GM19455 (cell line): ENCODE results near the gene PTH2R.
"Not testable (repeated sequence)": the region's sequence is repeated elsewhere in the genome, so short reads cannot be mapped to it uniquely, and the experiment has no call there.

Experiments
- ATAC-seq: cut with Tn5 transposase; IDR thresholded peaks from one replicate; pipeline ENCODE4 v1.9.1; 2021; ENCODE audit not compliant: unreplicated experiment

Gene PTH2R, protein sequence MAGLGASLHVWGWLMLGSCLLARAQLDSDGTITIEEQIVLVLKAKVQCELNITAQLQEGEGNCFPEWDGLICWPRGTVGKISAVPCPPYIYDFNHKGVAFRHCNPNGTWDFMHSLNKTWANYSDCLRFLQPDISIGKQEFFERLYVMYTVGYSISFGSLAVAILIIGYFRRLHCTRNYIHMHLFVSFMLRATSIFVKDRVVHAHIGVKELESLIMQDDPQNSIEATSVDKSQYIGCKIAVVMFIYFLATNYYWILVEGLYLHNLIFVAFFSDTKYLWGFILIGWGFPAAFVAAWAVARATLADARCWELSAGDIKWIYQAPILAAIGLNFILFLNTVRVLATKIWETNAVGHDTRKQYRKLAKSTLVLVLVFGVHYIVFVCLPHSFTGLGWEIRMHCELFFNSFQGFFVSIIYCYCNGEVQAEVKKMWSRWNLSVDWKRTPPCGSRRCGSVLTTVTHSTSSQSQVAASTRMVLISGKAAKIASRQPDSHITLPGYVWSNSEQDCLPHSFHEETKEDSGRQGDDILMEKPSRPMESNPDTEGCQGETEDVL

DNA sequence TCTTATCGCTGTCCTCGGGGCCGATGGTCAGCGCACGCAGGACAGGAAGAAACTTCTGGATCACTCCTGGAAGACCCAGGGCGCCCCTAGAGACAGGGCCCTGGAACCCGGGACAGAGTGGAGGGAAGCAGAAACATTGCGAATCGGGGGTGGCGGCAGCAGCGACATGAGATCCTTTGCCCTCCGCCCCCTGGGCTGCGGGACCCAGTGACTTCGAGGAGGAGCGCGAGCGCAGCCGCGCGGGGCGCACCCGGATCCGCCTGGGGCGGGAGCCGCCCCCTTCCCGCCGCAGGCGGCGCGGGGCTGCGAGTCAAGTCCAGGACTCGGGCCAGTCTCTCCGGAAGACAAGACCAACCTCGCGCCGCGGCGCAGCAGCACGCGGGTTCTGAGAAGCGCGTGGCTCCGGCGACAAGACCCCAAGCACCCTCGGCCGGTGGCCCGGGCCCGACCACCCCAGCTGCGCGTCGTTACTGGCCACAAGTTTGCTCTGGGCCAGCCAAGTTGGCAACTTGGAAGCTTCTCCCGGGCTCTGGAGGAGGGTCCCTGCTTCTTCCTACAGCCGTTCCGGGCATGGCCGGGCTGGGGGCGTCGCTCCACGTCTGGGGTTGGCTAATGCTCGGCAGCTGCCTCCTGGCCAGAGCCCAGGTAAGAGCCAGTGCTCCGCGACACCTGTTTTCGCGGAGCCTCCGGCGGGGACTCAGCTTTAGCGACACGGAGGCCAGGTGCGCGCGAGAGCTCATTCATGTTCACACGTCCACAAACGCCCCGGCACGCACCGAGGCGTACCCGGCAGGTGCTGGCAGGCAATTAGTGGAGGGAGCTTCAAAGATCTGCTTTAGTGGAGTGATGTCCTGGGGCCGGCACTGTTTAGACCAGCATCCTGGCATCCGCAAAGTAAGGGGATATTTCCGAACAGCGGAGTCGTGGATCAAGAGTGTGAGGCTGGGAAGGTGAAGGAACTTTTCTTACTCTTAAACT lies at the start of gene PTH2R:
TSS of gene PTH2R (plus strand) at position 319 of the 978 bp plus-strand sequence. CDS start at position 571, 252 bp downstream.
- no peak for ATAC-seq

DNA sequence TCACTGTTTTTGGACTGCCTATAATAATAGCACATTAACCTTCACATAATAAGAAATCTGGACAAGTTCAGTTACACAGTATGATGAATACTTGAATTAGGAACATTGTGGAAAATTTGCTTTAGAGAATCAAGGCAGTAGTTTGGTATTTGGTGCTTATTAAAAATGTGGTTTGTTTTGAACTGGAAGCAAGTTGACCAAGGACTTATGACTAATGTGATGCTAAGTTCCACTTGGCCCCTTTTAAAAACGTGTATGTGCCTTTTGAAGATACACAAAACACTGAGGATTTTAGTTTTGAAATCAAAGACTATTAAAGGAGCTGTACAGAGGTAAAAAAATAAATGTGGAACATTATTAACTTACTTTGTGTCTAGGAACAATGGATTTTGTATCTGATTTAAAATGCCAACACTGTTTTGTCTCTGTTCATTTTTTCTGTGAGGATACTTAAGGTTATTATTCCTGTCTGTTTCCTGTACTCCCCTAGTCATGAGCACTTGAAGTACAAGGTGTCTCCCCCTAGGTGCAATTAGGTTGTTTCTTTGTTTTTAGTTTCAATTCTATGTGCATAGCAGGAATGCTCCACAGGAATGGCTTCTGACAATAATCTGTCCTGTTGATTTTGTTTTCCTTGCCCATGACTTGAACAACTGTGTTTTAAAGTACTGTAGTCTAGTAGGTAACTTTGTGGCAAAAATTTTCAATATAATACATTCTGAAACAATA lies 49.6 kb upstream of the PTH2R start:
- ATAC-seq: no peak

DNA sequence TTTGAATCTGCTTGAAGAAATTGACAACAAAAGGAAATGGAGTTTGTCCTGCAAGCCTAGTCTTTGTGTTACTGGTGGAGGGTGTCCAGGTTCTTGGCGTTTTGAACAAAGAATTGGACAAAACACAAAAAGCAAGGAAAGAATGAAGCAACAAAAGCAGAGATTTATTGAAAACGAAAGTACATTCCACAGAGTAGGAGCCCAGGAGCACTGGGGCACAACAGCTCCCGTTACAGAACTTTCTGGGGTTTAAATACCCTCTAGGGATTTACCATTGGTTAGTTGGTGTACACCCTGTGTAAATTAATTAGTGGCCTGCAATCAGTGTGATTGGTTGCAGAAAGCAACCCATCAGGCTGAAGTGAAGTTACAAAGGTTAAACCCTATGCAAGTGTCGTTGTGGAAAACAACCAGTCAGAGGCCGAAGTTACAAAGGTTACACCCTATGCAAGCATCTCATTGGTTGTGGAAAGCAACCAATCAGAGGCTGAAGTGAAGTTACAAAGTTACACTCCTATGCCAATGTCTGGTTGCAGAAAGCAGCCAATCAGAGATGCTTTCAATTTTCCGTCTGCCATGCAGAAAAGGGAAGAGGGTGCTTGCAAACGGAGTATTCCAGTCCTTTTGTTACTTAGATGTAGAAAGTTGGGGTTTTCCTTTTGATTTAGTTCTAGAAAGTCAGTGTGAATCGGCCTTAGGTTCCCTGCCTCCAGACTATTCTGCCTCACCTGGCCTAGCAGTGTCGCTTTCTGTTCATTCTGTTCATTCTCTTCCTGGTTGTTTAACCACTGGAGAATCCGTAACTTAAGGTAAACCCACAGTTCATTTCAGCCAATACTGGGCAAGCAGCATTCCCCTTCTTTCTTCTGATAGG lies 47.6 kb upstream of the PTH2R start:
- no peak for ATAC-seq

DNA sequence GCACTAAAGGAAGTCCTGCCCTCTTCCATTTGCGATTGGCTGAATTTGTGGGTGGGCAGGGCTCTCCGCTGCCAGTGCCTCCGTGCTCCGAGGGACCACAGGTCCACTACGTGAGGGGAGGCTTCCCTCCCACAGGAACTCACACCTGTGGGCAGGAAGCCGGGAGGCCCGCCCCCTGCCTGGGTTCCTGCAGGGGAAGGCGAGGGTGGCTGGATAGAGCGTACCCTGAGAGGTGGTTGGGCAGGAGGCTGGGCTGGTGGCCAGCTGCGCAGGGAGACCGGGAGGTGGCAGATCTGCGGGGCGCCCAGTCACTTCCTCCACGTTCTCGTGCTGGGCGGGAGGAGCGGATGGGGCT lies 47.0 kb upstream of the PTH2R start:
- ATAC-seq: no peak

DNA sequence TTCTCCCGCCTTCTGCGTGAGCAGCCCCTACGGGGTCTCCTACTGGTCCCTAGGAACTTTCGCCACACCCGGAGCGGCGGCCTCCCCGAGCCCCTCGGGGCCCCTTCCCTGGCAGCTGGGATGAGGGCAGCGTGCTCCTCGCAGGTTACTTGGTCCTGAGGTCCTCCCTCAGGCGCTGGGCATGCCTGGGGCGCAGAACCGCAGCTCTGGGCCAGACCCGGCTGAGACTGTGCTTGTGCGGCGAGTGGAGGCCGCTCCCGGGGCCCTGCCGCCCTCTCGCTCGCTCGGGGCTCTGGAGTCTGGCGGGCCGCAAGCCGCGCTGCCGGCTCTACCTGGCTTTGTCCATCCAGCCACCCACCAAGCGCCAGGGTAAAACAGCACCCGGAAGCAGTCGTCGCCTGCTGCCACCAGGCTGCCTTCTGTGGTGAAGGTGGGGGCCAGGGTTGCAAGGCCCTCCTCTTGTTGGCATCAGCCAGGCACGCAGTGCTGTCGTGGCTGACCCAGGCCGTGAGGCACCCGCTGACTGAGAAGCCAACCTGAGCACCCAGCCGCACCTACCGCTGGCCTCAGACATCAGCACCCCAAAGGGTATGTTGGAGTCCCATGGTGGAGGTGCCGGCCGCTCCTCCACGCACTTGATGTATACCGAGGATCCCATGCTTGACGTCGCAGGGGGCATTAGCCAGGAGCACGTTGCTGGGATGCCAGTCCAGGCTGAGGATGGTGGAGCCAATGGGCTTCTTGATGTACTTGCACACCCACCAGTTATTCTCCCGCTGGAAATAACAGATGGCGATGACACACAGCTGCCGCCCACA lies 46.1 kb upstream of the PTH2R start:
- no peak for ATAC-seq

DNA sequence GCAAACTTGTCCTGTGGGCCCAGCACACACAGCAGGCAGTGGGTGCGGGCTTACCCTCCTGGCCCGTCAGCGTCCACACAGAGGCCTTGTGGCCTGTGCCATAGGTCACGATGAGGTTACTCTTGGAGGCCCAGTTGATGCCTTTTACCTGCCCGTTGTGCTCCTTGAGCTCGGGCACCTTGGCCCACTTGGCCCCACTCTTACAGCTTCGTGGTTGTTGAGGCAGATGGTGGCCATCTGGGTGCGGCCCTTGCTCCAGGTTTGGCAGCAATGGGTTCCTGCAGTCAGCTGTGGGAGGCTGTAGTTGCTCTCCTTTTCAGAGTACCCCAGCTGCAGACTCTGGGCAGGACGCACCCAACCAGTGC lies 45.5 kb upstream of the PTH2R start:
- no peak for ATAC-seq

DNA sequence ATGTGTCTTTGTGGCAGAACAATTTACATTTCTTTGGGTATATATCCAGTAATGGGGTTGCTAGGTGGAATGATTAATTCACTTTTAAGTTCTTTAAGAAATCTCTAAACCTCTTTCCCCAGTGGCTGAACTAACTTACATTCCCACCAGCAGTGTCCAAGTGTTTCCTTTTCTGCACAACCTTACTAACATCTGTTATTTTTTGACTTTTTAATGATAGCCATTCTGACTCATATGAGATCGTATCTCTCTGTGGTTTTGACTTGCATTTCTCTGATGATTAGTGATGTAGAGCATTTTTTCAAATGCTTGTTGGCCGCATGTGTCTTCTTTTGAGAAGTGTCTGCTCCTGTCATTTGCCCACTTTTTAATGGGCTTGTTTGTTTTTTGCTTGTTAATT lies 43.1 kb upstream of the PTH2R start:
- no peak for ATAC-seq

DNA sequence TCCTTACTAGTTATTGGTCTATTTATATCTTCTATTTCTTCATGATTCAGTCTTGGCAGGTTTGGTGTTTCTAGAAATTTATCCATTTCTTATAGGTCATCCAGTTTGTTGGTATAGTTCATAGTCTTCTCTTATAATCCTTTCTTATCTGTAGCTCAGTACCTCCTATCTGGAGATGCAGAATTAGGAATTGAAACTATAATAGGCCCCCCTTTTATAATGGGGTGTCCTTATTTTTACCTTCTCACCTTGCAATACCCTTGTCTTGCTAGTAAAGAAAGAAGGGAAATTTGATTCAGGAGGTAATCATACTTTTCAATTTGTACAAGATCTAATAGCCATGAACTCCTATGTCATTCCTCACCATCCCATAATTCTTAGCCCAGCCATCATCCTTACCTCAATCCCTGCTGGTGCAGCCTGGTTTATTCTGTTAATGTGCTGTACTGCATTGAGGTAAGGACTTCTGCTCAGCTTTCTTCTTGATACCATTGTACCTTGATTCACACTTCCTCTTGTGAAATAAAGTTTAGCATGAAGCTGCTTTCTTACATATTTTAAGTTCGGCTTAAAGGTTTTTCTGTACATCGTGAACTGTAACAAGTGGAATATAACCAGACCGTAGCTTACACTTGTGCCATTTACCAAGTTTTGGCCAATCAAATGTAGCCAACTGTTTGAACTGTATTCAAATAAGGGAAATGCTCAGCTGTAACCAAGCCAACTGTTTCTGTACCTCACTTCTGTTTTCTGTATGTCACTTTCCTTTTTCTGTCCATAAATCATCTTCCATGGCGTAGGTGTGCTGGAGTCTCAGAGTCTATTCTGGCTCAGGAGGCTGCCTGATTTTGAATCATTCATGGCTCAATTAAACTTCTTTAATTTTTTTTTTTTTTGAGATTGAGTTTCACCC lies 40.1 kb upstream of the PTH2R start:
- ATAC-seq: peak; percentile 64

DNA sequence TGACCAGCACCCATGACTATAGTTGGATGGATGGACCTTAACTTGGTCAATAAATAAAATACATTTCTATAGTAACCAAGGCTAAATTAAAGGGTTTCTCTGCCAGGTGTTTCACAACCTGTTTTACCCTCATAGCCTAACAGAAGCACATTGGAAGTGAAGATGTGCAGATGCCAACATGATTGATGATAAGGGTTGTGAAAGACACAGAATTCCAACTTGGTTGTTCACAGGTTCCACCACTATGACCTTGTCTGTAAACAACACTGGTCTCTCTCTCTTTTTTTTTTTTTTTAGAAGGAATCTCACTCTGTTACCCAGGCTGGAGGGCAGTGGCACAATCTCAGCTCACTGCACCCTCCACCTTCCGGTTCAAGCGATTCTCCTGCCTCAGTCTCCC lies 37.5 kb upstream of the PTH2R start:
- no peak for ATAC-seq

DNA sequence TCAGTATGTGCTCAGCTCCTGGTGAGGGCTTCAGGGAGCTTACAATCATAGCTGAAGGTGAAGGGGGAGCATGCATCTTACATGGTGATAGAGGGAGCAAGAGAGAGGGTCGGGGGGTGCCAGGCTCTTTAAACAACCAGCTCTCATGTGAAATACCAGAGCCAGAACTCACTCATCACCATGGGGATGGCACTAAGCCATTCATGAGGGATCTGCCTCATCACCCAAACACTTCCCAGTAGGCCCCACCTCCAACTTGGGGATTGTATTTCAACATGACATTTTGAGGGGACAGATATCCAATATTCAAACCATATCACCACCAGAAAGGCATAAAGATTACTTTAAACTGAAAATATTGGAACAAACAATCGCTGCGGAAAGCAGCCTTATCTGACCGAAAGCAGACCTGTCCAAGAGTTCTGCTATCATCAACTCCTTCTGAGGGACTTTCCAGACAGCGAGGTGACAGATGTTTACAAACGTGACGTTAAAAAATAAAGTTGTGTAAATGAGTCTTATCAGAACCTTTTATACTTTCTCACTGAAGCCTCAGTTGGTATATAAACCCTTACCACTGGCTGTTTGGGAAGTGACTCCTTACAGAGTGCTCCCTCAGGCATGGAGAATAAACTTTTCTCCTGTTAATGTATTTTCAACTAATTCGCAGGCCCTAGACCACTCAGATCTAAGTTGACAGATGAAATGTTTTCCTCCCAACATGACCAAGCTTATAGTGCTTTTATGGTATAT lies 35.5 kb upstream of the PTH2R start:
- no peak for ATAC-seq

DNA sequence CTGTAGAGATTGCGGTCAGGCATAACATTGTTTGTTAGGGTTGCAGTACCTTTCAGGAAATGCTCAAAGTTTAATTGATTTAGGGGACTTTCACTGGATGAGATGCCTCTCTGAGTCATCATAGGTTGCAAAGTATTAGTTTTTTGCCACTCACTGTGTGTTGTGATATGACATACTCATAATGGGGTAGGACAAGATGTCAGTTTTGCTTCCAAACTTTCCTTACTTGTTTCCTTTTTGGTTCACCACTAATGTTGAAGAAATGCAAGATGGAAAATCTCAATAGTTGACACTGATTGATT lies 35.0 kb upstream of the PTH2R start:
- ATAC-seq: no peak

DNA sequence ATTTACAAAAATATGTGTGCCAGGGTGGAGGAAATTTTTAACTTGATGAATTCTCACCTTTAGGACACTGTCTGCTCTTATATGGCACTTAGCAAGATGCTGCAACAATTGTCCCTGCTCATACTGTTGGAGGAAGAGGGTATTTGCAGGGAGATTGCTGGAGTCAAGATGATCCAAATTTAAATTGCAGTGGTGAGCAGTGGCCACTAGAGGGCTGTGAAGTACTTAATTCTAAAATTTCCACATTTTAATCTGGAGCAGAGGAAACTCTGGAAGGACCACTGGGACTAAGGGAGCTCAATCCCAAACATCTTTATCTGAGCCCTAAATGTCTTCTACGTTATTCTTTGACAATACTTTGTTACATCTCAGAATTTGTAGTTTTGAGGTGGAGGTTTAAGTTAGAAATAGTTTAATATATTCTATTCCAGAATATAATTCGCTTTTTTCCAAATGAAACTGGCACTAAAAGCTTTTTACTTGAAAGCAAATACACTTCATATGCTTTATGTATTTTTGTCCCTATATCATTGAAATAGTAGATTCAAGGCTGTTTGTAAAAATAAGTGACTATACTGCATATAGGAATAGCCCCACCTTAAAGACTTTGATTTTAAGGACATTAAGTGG lies 33.0 kb upstream of the PTH2R start:
- peak; percentile 59 for ATAC-seq

DNA sequence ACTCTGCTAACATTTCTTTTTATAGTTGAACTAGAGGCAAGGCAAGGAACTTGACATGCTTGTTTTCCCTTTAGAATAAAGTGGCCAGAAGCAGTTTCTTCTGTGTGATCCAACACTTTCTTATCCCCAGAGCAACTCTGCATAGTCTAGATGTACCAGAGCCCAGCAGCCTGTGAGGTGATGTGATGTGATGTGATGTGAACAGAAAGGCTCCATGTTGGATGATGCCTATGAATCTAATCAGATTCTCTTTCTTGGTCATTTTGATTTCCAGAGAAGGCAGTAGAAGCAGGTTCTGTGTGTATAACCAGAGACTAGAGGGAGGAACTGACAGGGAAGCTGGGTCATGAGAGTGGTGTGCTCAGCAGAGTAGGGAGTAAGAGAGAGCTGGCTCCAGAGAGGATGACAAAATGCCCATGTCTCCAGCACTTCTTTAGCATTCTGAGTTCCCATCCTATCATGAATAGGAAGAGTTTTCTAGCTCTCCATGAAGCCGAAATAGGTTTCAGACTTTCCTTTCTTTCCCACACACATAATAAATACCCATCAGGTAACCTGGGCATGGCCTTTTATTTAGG lies 31.0 kb upstream of the PTH2R start:
- no peak for ATAC-seq

DNA sequence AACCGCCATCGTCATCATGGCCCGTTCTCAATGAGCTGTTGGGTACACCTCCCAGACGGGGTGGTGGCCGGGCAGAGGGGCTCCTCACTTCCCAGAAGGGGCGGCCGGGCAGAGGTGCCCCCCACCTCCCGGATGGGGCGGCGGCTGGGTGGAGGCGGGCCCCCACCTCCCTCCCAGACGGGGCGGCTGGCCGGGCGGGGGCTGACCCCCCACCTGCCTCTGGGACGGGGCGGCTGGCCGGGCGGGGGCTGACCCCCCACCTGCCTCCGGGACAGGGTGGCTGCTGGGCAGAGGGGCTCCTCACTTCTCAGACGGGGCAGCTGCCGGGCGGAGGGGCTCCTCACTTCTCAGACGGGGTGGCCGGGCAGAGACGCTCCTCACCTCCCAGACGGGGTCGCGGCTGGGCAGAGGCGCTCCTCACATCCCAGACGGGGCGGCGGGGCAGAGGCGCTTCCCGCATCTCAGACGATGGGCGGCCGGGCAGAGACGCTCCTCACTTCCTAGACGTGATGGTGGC lies 29.2 kb upstream of the PTH2R start:
- ATAC-seq: not testable (repeated sequence)

DNA sequence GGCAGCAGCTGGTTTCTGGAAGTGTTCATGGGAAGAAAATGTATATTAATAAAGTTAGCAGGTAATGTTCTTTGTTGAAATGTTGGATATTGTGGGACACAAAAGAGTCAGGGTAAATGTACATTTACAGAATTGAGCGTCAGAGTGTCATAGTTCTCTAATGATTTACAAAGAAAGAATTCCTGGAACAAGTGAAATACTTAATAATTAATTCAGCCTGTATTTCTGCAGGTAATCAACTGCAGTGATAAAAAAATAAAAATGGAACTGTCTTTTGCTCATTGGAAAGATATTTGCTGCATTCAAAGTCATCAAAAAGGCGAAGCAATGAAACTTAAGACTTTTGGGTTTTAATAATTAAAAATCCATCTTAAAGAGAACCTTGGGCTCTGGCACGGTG lies 27.4 kb upstream of the PTH2R start:
- ATAC-seq: no peak

DNA sequence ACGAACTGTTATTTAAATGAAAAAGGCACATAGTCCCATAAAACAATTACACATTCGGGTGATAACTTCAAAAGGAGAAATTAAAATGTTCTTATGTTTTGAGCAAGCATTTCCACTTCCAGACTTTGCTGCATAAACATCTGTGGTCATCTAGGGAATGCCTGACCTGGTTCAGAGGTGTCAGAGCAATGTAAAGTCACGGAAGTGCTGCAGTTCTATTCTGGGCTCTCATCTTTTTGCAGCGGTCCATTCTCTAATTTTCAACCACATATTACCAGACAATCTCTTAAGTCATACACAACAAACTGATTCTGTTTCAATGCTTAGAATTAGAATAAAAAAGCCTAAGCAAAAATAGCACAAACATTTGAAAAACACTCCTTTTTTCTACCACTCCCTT lies 22.0 kb upstream of the PTH2R start:
- no peak for ATAC-seq

DNA sequence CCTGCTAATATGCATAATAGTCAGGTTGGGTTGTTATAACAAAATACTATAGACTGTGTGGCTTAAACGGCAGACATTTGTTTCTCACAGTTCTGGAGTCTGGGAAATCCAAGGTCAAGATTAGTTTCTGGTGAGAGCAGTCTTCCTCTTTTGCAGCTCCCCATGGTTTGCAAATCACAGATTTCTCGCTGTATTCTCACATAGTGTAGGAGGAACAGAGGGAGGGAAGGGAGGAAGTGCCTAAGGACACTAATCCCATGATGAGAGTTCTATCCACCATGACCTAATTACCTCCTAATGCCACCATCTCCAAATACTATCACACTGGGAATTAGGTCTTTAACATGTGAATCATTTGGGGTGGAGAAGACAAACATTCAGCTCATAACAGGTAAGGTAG lies 20.1 kb upstream of the PTH2R start:
- no peak for ATAC-seq
